Hepatocyte (in vitro differentiated cells): ENCODE measurements around the gene ZNF407.

Source experiments
- EZH2phosphoT487 ChIP-seq: fragments of 200-600 bp; sonication (generic); IDR thresholded peaks from one replicate; pipeline ENCODE4 v1.6.1; 2018; ENCODE audit warnings: antibody characterized with exemption, mild to moderate bottlenecking, low read depth, moderate library complexity; ENCODE audit not compliant: unreplicated experiment, severe bottlenecking
- TF ChIP-seq, protein P1 (sequence below): fragments of 200-600 bp; sonication (generic); IDR thresholded peaks from 2 replicates; pipeline ENCODE4 v1.5.1; 2016; ENCODE audit warnings: antibody characterized with exemption, mild to moderate bottlenecking; ENCODE audit not compliant: poor library complexity

DNA sequence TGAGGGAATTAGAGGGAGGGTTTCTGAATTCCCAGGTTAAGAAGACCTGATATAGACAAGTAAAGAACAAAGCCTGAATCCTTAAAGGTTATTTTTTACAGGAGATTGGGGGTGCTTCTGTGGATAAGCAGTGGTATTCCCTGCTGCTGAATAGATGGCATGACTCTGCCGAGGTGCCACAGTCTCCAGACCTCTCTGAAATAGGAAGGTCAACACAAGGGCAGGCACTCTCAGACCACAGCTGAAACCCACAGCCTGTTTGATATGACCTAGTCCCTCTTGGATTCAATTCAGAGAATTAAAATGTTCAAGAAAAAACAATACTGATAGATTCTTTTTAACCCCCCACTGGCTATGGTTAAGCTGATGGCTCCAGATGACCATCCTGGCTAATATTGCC, 351.9 kb downstream of the ZNF407 start:
- TF ChIP-seq, protein P1, sequence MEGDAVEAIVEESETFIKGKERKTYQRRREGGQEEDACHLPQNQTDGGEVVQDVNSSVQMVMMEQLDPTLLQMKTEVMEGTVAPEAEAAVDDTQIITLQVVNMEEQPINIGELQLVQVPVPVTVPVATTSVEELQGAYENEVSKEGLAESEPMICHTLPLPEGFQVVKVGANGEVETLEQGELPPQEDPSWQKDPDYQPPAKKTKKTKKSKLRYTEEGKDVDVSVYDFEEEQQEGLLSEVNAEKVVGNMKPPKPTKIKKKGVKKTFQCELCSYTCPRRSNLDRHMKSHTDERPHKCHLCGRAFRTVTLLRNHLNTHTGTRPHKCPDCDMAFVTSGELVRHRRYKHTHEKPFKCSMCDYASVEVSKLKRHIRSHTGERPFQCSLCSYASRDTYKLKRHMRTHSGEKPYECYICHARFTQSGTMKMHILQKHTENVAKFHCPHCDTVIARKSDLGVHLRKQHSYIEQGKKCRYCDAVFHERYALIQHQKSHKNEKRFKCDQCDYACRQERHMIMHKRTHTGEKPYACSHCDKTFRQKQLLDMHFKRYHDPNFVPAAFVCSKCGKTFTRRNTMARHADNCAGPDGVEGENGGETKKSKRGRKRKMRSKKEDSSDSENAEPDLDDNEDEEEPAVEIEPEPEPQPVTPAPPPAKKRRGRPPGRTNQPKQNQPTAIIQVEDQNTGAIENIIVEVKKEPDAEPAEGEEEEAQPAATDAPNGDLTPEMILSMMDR = no peak
- no peak for TF ChIP-seq EZH2phosphoT487
